Measurements from ENCODE around the gene CROCC2. TPM values are rescaled to one million over a fixed set of nuclear protein-coding genes. Genes with fewer than 3 reads are reported as not detected.

Gene CROCC2
- total RNA-seq, 2 donors from 2014 or later = not detected

DNA sequence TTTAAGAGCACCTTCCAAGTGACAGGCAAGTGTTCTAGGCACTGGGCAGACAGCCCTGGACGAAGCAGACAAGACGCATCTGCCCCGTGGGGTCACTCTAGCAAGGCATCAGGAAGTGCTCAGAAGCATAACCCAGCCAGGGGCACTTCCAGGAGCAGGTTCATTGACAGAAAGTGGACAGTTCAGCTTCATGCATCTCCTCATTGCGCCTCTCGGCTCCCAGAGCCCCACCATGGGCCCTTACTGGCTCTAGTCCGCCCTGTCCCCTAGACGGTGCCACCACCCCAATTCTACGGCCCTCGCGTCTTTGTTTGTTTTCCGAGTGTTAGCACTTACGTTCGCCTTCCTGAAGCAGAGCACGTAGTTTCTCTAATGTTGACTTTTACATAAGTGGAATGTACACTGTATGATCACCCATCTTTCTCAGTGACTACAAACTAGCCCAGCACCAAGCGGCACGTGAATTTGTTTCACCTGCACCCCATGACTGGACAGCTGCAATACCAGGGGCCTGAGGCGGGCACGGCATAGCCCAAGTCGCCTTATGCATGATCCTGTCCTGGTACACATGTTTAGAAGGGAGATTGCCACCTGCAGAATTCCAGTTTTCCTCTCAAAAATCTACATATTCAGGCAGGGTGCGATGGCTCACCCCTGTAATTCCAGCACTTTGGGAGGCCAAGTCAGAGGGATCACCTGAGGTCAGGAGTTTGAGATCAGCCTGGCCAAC is 125.5 kb downstream of the CROCC2 start:
- intact Hi-C loops (cut with DNase I) = no loop called here
- no peak for DNase-seq
- ATAC-seq = no peak

DNA sequence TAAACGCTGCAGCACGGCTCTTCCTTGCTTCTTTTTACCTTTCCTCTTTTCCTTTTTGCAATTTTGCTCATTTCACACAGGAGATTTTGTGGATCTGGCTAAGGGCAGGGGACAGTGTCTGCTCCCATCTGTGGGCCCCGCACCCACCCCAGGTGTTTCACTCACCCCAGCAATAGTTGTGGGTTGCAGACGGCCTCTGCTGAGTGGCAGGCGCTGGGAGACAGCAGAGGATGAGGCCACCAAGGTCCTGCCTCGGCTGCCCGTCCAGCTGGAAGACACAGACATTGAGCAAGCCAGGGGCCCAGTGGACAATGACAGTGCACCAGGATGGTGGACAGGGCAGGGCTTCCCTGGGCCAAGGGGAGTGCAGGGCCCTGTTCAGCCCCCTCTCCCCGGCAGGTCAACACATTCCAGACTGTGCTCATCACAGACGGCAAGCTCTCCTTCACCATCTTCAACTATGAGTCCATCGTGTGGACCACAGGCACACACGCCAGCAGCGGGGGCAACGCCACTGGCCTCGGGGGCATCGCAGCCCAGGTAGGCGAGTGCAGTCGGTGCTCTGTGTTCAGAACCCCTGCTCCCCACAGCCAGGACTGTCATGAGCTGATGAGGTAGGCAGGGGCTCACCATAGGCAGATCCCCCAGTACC is 127.3 kb downstream of the CROCC2 start:
- no peak for ATAC-seq
- DNase-seq = no peak
- intact Hi-C loops (cut with DNase I) = no loop called here

DNA sequence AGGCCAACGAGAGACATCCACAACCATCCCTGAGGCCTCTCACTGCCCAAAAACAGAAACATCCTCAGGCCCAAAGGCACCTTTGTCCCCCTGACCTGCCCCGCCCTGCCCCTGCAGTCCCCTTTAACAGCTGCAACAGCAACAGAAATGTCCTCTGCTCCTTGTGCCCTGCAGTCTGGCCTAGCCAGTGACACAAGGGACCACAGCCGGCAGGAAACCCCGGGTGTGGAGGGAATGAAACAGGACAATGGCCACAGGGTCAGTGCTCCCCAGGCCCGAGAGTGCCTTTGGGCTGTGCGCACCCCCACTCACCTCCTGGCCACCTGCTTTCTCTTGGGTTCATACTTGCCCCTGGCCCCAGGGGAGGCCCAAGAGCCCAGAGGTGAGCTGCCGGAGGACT is 127.9 kb downstream of the CROCC2 start:
- DNase-seq = no peak
- no peak for ATAC-seq
- intact Hi-C loops (cut with DNase I) = no loop called here

DNA sequence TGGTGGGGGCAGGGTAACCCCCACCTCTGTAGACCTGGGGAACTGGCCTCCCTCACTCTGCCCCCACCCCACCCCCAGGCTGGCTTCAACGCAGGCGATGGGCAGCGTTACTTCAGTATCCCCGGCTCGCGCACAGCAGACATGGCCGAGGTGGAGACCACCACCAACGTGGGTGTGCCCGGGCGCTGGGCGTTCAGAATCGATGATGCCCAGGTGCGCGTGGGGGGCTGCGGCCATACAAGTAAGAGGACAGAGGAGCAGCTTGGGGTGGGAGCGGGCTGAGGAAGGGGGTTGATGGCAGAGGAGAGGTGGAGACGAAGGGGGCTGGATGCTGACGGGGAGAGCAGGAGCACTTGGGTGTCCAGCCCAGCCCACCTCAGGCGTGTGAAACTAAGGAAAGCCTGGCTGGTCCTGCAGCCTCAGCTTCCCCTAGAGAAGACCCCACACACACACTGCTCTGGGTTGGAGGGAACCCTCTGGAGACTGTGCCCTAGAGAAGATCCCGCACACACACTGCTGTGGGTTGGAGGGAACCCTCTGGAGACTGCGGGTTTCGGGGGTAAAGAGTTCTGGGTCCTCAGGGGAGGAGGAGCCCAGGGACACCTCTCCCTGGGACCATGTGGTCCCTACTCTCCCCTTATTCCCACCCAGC is 128.5 kb downstream of the CROCC2 start:
- intact Hi-C loops (cut with DNase I) = no loop called here
- ATAC-seq (no peak), DNase-seq (no peak)

DNA sequence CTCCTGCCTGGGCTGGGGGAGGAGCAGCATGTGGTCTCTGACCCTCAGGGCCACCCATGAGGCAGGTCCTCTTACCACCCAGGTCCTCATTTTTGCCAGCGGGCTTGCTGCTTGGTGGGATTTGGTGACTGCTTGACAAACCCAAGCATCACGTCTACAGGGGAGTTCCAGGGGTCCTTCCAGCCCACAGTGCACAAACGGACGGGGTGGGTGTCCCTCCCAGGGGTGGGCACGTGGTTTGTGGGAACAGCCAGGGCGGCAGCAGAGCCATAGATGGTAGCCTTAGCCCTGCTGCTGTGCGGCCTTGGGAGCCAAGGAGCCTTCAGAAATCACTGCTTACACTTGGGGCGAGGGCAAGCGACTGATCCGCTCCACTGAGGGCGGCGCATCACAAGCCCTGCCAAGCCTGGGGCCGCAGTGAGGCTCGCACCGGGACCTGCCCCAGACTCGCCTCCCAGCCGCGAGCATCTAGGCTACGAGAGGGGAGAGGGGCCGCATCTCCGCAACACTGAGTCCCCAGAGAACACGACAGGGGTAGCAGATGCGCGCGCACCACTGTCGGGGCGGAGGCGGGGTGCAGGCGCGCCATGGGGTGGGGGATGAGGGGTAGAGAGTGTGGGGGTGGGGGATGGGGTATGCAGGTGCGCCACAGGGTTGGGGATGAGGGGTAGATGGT is 129.1 kb downstream of the CROCC2 start:
- no peak for ATAC-seq
- intact Hi-C loops (cut with DNase I) = no loop called here
- DNase-seq = no peak

DNA sequence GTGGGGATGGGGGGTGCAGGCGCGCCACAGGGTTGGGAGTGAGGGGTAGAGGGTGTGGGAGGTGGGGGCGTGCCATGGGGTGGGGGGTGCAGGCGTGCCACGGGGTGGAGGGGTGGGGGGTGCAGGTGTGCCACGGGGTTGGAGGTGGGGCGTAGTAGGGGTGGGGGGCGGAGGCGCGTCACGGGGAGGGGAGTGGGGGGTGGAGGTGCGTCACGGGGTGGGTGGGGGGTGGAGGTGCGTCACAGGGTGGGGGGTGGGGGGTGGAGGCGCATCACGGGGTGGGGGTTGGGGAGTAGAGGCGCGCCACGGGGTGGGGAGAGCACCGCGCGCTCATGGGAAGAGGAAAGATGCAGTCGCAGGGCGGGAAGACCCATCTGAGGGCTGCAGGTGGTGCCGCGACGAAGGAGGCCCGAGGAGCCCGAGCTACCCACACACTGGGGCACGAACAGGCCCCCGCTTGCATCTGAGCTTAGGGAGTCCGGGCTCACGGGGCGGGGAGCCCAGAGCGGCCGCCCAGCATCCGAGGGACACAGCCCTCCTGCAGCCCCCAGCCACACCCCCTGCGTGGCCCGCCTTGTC is 129.8 kb downstream of the CROCC2 start:
- DNase-seq = no peak
- peak; percentile 21 to 43 for ATAC-seq
- intact Hi-C loops (cut with DNase I) = no loop called here

DNA sequence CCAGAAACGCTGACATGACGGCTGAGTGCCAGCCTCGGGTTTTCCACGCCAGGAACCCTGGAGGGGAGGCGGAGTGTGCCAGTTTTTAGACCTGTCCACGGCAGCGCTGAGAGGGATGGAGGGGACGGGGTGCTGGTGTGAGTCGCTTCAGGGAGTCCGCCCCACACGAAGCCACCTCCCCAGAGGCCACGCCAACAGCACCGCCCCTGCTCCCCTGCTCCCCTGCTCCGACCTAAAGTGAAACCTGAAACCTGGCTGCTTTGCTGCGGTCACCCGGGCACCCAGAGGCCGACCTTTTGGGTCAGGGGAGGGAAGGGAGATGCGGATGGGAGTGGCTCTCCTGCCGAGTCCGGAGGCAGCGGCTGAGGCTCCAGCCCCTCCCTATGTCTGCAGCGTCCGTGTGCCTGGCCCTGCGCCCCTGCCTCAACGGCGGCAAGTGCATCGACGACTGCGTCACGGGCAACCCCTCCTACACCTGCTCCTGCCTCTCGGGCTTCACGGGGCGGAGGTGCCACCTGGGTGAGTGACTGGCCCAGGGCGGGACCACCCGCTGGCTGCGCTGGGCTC is 130.3 kb downstream of the CROCC2 start:
- ATAC-seq (peak; percentile 39 to 51), DNase-seq (no peak)
- intact Hi-C loops (cut with DNase I) = no loop called here

DNA sequence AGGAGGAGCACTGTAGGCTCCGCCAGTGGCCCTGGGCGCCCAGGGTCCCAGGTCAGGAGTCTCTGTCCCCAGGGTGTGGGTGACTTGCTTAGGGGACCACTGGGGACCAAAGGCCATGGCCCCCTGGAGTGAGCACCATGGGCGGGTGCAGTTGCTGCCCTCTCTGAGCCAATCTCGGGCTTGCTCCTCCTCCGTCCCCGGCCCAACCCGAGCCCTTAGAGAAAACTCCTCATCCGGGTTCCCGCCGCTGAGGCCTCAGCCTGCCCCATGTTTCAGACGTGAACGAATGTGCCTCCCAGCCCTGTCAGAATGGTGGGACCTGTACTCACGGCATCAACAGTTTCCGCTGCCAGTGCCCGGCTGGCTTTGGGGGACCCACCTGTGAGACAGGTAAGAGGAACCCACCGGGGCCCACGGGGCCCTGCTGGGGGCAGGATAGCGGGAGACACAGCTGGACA is 130.9 kb downstream of the CROCC2 start:
- intact Hi-C loops (cut with DNase I) = no loop called here
- DNase-seq (no peak), ATAC-seq (peak in 1 of 2 donors; percentile 7)

DNA sequence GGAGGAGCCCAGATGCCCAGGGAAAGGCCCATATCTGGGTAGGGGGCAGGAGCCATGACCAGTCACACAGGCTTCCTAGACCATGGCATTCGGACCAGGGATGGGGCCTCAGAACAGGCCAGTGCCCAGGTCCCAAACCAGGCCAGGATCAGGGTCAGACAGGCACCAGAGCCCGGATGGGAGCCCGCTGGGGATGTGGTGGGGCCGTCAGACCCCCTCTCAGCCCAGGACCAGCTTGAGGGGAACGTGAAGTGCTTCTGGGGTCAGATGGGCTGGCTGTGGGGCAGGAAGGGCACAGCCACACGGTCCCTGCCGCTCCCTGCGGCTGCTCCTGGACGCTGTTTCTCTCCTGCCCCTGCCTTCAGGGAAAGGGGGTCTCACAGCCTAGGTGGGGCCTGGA is 131.4 kb downstream of the CROCC2 start:
- intact Hi-C loops (cut with DNase I) = no loop called here

DNA sequence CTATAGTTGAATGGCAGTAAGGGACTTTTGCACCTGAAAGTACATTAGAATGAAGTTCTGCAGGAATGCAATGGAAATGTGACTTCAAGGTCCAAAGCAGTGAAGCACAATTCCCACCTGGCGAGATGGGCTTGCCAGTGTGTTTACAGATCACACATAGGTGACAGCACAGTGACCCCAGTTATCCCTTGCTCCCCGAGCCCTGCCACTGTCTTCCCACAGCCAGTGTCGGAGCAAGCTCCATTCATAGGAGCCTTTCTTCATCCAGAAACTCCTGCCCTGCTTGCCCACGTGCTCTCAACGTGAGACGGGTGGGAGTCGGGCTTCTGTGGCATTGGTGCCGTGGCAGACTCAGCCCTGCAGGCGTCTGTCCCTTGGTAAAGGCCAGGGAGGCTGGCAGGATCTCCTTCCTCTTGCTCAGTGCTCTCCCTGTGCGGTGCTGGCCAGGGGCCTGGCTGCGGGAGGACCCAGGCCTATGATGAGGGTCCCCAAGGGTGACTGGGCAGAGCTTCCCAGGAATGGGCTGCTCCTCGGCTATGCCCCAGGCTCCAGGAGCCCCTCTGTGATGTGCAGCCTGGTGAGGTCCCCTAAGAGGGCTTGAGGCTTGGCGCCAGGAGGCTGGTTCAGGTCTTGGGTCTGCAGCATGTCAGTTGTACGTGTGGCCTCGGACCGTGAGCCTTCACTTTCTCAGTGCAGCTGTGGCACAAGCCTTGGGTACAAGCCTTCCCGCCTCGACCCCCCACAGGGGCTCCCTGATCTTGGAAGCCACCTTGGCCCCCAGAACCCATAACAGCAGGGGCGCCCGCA is 132.4 kb downstream of the CROCC2 start:
- ATAC-seq (no peak), DNase-seq (no peak)
- intact Hi-C loops (cut with DNase I) = no loop called here

More for the DNA sequence above, 131.4 kb downstream of the CROCC2 start:
- DNase-seq (no peak), ATAC-seq (no peak)

DNA sequence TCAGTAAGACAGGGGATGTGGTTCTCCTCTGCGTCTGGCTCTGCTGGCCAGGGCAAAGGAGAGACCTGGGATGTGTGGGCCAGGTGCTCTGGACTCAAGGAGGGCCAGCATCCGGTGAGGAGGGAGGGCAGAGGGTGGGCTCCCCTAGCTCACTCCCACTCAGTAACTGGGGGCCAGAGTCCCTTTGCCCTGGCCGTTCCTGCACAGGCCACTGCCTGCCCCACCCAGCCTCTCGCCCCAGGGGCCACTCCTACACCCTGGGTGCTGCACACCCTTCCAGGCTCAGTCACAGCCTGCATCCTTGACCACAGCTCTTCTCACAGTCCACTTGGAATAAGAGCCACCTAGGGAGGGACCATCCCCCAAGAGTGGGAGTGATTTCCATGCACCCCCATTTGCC is 133.3 kb downstream of the CROCC2 start:
- no peak for ATAC-seq
- intact Hi-C loops (cut with DNase I) = no loop called here
- DNase-seq = no peak

DNA sequence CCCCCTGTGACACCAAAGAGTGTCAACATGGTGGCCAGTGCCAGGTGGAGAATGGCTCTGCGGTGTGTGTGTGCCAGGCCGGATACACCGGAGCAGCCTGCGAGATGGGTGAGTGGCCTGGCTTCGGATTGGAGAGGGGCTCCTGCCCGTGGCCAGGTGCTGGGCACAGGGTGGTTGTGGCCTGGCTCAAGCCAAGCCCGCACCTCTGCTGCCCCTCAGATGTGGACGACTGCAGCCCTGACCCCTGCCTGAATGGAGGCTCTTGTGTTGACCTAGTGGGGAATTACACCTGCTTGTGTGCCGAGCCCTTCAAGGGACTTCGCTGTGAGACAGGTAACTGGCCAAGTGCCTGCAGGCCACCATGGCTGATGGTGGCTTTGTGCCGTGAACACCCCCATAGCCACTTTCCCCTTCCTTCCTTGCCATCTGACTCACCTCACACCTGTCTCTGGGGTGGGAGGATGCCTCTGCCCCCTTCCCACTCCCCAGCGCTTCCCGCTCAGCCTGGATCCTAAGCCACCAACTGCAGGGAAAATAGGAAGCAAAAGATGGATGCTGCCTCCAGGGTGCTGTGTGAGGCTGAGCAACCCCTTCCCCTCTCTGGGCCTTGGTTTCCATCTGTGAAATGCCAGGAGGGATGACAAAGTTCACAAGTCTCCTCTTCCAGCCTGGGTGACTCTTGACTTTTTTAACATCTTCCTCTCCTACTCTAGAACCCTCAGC is 134.1 kb downstream of the CROCC2 start:
- ATAC-seq (no peak), DNase-seq (no peak)
- intact Hi-C loops (cut with DNase I) = no loop called here

DNA sequence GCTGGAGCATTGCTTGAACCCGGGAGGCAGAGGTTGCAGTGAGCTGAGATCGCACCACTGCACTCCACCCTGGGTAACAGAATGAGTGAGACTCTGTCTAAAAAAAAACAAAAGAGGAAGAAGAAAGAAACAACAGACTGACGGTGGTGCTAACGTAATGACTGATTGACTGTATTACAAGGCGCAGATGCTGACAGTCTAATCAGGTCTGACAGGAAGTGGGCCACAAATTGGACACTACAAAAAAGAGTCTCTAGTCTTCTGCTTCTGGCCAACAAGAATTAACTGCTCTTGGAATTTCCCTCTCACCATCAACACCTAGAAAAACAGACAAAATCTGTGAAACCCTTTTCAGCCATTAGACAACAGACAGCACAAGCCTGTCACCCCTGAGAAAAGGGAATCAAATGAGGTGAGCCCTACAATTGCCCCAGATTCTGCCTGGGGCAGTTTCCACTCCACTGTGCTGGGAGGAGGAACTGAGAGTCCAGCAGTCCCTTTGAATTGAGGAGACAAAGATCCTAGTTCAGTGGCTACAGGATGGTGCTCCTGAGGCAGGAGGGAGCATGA is 135.5 kb downstream of the CROCC2 start:
- intact Hi-C loops (cut with DNase I) = no loop called here
- ATAC-seq (no peak), DNase-seq (no peak)

Other genes starting within 250 kb of the CROCC2 start
- not detected for gene AQP12B, start 223.5 kb upstream of the CROCC2 start, total RNA-seq
- gene AQP12A, start 214.5 kb upstream of the CROCC2 start, total RNA-seq = not detected
- 10 to 100 TPM; 27.4 to 51.5 TPM for gene KIF1A, start 86.1 kb upstream of the CROCC2 start, total RNA-seq
- gene AGXT, start 37.5 kb upstream of the CROCC2 start, total RNA-seq = under 1 TPM; 0.24 to 0.29 TPM
- gene MAB21L4, start 10.2 kb upstream of the CROCC2 start, total RNA-seq = not detected
- gene SNED1, start 92.3 kb downstream of the CROCC2 start, total RNA-seq = 10 to 100 TPM; 12.2 to 31.9 TPM
- gene MTERF4, start 196.0 kb downstream of the CROCC2 start, total RNA-seq = 10 to 100 TPM; 19.1 to 21.7 TPM
- 1 to 10 TPM; 1.7 to 4.6 TPM for gene PASK, start 243.1 kb downstream of the CROCC2 start, total RNA-seq
- gene PPP1R7, start 244.1 kb downstream of the CROCC2 start, total RNA-seq = 10 to 100 TPM; 61.9 to 68.4 TPM